AG09319 (cell line): ENCODE results near the gene SREBF2.
"Not testable (repeated sequence)": the region's sequence is repeated elsewhere in the genome, so short reads cannot be mapped to it uniquely, and the experiment has no call there.

Experiments
- DNase-seq: peaks from one replicate; pipeline ENCODE4 v3.0.0-alpha.2; 2010; ENCODE audit warnings: low read depth; ENCODE audit errors: extremely low read depth
- TF ChIP-seq, protein P1 (sequence below): IDR thresholded peaks from 2 replicates; pipeline ENCODE4 v1.5.1; 2011; ENCODE audit warnings: low read depth, mild to moderate bottlenecking, inconsistent platforms, low read length, moderate library complexity

Gene SREBF2

DNA sequence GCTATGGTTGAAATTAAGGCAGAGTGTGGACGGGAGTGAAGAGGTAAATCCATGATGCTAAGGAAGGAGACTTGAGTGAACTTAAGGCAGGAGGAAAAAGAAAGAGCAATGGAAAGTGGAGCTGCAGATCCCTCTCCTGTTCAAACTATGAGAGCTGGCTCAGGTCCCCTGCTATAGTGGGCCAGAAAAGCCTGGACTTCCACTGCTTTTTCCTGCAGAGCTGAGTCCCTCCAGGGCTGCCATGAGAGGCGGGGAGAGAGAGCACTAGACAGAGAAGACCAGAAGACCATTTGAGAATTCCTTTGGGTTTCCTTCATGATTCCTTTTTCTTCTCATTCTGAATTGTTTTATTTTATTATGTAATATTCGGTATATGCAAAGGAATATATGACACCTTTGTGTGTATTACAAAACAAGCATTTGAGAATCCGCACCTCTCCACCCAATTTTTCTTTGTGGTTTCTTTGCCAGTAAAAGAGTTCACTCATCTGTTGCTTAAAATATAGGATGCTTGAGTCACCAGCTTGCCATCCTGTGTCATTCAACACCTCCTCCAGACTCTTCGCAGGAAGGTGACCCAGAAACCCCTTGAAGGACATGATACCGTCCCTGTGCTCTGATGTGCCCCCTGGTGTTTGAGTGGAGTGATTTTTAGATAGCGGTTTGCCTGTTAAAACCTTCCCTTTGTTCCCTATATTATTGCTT, 24.4 kb downstream of the SREBF2 start:
- DNase-seq: no peak
- TF ChIP-seq, protein P1, sequence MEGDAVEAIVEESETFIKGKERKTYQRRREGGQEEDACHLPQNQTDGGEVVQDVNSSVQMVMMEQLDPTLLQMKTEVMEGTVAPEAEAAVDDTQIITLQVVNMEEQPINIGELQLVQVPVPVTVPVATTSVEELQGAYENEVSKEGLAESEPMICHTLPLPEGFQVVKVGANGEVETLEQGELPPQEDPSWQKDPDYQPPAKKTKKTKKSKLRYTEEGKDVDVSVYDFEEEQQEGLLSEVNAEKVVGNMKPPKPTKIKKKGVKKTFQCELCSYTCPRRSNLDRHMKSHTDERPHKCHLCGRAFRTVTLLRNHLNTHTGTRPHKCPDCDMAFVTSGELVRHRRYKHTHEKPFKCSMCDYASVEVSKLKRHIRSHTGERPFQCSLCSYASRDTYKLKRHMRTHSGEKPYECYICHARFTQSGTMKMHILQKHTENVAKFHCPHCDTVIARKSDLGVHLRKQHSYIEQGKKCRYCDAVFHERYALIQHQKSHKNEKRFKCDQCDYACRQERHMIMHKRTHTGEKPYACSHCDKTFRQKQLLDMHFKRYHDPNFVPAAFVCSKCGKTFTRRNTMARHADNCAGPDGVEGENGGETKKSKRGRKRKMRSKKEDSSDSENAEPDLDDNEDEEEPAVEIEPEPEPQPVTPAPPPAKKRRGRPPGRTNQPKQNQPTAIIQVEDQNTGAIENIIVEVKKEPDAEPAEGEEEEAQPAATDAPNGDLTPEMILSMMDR: peak; percentile 46

DNA sequence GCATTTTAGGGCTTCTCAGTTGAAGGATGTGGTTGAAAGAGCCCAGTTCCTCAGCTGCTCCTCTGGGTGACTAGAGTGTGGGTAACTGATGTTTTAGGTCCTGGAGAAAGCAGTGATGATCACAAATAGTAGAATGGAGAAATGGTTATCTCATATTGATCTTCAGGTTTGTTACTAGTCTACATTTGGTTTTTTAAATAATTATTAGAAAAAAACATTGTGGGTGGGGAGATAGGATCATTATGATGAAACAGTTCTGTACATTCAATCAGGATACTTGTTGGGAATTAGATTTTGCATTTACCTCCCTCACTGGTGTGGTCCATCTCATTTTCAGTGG, 24.9 kb downstream of the SREBF2 start:
- no peak for DNase-seq
- TF ChIP-seq, protein P1: no peak

DNA sequence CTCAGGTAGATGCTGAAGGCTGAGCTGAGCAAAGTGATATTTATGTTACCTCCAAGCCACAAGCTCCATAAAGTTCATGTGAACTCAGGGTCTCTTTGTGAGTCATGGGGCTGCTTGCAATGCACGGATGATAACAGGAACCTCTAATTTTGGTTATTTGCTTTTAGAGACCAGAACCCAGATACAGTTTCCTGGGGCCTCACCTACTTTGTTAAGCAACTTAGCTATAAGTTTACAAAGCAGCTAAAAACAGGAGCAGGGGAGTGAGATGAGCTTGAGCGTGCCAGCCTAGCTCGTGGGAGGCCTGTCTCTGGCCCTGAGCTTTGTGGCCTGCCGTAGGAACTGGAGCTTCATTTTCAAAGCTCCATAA, 29.2 kb downstream of the SREBF2 start:
- DNase-seq: no peak
- TF ChIP-seq, protein P1: no peak

DNA sequence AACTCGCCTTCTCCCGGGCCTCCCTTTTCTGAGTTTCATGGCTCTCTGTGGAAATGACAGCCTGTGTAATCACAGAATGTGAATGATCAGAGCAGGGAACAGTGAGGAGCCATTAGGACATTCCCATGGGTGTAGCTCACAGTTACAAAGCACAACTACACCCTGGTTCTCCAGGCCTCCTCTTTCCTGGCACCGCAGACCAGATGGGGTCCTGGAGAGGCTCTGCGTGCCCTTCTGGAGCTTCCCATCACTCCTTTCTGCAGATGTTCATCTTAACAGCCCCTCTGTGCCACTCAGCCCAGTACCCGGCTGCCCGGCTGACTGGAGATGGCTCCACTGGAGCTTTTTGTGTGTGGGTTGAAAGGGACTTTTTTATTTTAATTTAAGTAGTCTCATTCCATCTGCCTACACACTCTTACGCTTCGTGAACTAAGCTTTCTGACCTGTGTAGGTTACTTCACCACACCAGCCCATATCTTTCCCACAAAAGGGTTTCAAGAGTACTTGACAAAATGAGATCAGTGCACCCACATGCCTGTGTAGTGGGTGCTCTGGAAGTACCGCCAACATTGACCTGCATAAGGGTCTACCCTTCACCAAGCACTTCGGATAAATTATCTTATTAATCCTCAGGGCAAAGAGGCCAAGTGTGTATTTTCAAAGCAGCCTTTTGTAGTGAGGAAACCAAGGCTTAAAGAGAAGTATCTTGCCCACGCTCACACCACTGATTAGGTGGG, 29.8 kb downstream of the SREBF2 start:
- TF ChIP-seq, protein P1: no peak
- no peak for DNase-seq

DNA sequence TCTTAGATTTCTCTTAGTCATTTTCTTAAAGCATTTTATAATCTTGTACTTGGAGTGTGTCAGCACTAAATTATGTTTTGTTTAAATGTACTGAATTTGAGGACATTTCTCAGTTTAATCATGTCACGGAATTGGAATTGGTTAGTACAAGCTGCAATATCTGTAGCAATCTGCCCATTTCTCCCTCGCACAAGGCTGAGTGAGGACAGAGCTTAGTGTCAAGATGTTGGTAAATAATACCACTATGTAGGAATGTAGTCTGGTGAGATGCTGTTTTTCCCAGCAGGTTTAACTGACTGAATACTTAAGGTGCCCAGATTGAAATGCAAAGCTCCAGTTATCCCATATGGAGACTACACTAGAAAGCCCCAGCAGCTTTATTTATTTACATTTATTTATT, 30.6 kb downstream of the SREBF2 start:
- no peak for DNase-seq

DNA sequence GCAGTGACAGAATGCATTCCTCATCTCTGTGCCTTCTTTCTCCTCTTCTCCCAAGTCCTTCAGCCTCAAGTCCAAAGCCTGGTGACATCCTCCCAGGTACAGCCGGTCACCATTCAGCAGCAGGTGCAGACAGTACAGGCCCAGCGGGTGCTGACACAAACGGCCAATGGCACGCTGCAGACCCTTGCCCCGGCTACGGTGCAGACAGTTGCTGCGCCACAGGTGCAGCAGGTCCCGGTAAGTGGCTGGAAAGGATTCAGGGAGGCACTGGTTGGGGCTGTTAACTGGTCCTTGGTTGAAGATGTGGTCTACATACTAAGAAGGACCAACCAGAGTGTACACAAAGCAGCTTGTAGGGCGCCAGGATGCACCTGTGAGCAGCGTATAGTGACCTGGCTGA, 35.7 kb downstream of the SREBF2 start:
- TF ChIP-seq, protein P1: no peak
- DNase-seq: no peak

More for the DNA sequence above, 30.6 kb downstream of the SREBF2 start:
- TF ChIP-seq, protein P1: no peak

DNA sequence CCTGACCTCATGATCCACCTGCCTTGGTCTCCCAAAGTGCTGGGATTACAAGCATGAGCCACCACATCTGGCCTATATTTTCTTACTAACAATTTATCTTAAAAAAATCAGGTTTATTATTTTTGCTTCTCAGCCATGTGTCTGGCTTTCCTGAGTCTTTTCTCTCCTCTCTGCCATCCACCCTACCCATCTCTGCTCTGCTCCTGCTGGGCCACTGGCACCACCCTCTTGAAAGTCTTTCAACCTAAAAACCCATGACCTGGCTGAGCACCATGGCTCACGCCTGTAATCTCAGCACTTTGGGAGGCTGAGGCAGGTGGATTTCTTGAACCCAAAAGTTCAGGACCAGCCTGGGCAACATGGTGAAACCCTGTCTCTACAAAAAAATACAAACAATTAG, 37.2 kb downstream of the SREBF2 start:
- DNase-seq: not testable (repeated sequence)
